ENCODE measurements around the gene FADS2.

The FADS2 gene

DNA sequence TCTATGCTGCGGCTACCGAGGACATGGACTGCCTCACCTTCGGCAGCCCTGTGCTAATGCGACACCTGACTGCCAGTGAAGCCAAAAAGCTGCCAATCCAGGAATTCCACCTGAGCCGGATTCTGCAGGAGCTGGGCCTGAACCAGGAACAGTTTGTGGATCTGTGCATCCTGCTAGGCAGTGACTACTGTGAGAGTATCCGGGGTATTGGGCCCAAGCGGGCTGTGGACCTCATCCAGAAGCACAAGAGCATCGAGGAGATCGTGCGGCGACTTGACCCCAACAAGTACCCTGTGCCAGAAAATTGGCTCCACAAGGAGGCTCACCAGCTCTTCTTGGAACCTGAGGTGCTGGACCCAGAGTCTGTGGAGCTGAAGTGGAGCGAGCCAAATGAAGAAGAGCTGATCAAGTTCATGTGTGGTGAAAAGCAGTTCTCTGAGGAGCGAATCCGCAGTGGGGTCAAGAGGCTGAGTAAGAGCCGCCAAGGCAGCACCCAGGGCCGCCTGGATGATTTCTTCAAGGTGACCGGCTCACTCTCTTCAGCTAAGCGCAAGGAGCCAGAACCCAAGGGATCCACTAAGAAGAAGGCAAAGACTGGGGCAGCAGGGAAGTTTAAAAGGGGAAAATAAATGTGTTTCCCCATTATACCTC lies 32.1 kb upstream of the FADS2 start:
- DNase-seq (ENCODE audit: low read depth in 2 of 2), result no peak

DNA sequence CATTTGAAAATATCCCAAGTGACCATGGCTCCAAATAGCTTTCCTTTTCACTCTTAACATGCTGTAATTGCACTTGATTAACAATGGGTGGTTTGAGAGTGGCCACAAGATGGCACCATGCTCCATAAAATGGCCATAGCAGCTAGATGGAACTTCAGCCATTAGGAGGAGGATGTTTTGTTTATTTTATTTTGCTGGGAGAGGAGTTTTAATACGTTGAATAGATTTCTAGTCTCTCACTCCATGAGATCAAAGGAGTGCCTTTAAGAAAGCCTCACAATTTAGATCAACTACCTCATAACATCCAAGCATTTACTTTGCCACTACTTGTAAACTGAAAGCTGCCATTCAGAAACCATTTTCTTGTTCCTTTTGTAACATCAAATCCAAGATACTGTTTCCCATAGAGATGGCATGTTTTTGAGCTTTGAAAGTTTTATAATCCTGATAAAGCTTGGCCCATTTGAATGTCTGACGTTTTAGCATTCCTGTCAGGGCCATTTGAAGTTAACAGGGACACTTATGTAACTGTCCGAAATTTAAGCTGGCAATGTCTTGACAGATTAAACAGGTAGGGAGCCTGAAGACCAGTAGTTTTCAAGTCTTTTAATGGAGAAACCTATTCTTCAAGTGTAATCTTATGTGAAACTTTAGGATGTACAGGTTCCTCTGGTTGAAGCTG lies 30.7 kb upstream of the FADS2 start:
- peak in 1 of 2 donors; percentile 46 for DNase-seq (ENCODE audit: low read depth in 2 of 2)

DNA sequence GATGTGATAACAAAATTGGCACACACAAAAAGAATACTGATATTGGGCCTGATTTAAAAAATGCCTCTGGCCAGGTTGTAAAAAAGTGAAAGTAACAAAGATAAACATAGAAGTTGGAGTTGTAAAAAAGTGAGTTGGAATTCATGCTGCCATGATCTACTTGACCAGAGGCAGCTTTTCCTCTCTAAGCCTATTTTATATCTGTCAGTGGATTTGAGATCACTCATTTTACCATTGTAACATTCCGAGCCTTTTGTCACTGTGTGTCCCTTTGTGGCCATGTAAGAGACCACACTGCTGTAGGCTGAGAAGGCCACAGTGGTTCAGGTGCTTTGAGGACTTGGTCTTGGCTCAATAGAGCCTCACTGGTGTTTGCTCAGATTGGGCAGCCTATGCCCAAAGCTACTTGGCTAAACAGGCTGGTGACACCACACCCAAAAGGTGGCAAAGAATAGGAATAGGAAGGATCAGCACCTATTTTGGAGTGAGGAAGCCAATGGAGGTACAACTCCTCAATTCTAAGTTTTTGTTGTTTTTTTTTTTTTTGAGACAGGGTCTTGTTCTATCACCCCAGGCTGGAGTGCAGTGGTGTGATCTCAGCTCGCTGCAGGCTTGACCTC lies 28.3 kb upstream of the FADS2 start:
- no peak for DNase-seq (ENCODE audit: low read depth in 2 of 2)

DNA sequence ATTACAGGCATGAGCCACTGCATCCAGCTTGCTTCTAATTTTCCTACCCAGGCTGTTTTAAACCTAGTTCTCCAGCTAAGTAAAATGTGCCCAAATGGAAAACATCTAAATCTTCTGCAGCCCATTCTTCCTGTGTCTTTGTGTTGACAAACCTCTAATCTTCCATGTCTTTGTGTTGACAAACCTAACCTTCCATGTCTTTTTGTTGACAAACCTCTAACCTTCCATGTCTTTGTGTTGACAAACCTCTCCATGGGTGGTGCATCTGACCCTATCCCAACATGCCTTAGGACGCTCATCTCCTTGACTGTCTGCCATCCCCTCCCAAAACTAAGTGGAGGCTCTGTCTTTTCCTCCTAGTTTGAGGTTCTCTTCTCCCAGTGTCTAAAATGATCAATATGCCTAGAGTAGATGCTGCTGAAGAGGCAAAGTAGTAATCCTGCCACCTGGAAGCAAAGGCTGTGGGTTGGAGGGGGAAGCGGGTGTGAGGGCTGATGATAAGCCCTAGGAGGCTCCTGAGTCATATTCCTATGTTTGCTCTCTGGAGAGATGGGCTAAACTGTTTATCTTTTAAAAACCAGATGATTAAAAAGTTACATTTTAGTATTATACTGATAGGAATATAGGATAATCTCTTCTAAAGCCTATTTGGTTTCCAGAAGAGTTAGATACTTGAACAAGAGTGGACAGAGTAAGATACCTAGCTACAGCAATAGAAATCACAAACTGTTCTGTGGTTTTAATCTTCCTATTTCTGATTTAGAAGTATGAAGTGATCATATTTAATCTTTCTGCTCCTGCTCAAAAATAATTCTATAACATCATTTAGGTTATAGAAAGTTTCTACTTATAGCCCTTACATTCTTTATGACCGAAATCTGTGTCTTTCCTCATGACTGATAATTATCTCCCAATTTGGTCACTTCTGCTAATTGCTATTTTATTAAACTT lies 27.5 kb upstream of the FADS2 start:
- no peak for DNase-seq (ENCODE audit: low read depth in 2 of 2)

DNA sequence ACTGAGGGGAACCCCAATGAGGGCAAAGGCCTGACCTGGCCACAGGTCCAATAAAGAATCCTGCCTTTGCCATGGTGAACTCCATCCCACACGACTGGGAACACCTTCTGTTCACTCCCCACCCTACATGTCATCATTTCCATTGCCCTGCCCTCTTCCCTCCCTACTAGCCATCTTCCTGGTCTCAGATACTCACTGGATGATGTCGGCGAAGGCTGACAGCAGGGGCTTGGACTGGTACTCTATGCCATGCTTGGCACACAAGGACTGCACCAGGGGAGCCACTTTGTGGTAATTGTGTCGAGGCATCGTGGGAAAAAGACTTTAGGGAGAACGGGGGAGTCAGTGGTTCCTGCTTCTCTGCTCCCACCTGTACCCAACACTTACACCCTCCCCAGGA lies 25.5 kb upstream of the FADS2 start:
- no peak for DNase-seq (ENCODE audit: low read depth in 2 of 2)

DNA sequence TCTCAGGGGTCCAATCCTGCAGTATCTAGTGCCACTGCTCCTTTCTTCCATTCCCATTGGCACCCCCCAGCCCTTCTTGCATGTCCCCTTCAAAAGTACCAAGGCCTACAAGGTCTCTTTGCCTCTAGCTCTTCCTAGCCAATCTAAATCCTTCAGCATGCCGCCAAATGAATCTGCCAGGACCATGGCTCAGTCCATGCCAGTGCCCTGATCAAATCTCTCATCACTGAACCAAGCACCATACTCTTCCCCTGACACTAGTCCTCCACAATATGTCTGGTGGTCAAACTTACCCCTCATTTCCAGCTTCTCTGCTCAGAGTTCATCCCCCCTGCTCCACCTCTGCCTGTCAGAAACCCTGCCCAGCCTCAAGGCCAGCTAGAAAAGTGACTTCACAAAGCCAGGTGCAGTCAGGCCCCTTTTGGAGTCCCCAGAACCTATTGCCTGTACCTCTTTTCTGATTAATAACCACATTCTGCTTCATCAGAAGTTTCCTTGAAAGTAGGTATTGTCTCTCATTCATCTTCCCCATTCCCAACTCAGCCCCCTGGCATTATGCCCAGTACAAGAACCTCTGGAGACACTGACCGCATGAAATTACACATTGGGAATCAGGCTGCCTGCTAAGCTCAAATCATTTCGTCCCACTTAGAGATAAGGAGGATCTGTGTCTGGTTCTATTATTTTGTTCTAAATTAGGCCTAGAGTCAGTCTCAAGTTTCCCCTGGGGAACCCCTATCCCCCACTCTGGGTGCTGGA lies 24.0 kb upstream of the FADS2 start:
- DNase-seq (ENCODE audit: low read depth in 2 of 2), result no peak

DNA sequence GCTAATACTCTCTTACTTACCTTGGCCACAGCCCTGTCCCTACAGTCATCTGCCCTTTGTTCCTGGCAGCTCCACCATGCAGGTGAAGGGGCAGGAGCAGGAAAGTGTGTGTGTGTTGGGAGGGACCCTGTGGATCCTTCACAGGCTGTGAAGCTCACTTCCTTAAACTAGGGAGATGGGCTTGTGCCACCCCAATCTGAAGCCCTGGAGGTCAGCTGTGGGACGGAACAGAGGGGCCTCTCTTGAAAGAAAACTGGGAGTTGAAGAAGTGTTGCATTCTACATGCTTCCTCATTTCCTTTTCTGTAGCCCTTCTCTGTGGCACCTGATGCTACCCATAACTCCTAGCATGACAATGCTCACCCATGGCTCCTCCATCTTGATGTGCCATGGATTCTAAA lies 23.0 kb upstream of the FADS2 start:
- no peak for DNase-seq (ENCODE audit: low read depth in 2 of 2)

DNA sequence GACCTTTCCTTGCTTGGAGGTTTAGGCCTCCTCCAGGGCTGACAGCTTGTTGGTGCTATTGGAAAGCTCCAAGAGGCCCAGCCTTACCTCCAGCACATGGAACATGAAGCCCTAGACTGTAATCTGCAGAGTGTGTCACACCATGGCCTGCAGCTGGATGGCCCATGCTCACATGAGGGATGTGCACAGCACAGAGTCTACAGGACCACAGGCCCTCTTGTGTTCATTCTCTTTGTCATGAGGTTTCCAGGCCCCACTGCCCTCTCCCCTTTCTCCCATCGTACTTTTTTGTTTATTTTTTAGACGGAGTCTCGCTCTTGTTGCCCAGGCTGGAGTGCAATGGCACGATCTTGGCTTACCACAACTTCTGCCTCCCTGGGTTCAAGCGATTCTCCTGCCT lies 21.3 kb upstream of the FADS2 start:
- DNase-seq (ENCODE audit: low read depth in 2 of 2), result no peak

DNA sequence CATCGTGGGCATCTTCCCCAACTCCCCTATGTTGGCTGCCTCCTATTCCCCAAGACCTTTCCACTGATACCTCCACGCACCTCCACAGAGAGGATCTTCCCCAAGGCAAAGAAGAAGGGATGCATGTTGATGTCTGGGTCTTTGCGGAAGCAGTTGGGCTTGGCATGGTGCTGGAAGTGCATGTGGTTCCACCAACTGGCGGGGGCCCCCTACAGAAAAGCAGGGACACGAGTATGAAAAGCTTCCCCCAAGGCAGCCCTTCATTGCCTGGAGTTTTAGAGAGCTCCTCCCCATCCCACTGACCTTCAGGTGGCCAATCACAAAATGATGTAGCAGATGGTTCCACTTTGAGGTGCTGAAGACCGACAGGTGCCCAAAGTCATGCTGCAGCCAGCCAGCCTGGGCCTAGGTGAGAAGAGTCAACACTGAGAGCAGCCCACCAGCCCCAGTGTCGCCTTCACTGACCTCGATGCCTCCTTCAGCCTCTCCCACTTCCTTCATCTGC lies 17.4 kb upstream of the FADS2 start:
- DNase-seq (ENCODE audit: low read depth in 2 of 2), result no peak

DNA sequence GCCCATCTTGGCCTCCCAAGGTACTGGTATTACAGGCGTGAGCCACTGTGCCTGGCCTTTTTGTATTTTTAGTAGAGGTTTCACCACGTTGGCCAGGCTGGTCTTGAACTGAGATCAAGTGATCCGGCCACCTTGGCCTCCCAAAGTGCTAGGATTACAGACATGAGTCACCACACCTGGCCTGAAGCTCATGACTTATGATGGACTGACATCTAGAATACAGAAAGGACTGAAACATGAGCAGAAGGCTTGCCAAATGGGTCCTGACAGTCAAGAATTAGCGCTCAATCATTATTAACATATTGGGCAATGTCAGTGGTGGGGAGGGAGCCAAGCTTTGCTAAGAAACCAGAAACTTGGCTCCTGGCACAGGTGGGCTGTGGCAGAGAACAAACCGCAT lies 16.3 kb upstream of the FADS2 start:
- DNase-seq (ENCODE audit: low read depth in 2 of 2), result no peak

DNA sequence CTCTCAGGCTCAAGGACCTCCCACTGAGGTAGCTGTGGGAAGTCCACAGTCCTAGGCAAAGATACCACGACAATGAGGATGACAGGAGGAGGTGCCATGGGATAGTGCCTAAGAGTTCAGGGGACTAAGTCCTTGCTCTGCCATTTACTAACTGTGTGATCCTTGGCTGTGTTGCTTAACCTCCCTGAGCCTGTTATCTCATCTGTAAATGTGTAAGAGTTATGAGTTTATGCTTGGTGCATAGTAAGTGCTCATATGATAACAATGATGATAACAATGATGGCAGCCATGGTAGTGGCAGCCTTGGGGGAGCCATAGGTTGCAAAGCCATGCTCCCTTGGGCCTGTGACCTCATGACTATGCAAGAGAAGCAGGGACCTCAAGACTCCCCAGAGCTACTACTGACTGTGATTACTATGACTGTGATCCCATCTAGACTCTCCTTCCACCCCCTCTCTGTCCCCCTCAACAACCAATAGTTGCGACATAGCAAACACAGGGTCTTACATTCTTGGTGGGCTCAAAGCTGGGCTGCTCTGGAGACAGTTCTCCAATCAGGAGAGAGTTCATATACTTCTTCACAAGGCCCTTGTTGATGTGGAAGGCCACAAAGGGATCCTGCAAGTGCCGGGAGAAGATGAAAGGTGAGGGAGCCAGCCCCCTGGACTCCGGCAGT lies 15.2 kb upstream of the FADS2 start:
- DNase-seq (ENCODE audit: low read depth in 2 of 2), result no peak

DNA sequence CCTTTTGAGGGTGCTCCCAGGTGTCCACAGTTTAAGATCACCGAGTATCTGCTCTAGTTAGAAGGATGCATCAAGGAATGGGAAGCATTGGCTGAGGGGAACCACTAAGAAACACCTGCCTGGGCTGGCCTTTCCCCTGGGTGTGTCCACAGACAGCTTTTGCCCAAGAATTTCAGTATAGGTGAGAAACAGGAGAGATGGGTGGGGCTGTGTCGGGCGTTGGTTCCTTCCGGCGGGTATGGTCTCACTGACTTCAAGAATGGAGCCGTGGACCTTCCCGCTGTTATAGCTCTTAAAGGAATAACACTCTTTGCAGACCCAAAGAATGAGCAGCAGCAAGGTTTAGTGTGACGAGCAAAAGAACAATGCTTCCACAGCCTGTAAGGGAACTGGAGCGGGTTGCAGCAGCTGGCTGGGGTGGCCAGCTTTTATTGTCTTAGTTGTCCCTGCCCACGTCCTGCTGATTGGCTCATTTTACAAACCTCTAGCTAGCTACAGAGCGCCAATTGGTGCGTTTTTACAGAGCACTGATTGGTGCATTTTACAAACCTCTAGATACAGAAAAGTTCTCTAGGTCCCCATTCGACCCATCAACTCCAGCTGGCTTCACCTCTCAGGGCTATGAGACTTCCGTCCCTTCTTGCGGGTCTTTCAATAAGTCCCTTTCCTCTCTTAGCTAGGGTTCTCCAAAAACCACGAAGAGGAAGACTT lies 13.7 kb upstream of the FADS2 start:
- no peak for DNase-seq (ENCODE audit: low read depth in 2 of 2)

DNA sequence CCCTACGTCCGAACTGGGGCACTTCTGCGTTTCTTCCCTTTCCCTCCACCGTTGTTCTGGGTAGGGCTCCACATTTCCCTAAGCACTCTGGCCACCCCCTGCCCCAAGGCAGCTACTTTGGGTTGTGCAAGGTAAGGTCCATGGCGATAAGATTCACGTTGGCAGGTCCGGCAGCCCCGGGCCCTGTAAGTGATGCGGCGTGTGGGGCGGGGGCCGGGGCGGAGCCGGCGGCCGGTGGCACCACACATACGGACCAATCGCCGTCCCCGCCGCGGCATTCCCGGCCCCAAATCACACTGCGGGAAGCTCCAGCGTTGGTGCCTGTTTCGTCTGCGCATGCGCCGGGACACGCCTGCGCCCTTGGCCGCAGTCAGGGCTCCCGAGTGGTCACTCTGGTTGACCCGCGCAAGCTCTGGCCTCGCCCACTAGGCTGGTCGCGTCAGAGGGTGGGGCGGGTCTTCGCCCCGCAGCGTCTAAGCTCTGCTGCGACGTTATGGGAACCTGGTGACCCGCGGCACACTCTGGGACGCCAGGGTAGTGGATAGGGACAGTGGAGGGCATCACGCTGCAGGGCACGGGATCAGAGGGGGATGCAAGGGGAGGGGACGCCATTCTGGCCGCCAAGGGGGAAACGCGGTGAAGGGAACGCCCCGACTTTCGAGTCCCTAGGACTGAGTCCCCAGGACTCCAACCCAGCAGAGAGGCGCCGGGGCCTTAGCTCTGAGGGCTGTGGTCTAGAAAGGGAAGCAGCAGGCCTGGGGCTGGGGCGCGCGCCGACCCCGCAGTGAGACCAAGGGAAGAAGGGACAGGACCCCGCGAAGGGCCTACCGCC lies 12.9 kb upstream of the FADS2 start:
- DNase-seq (ENCODE audit: low read depth in 2 of 2), result no peak

DNA sequence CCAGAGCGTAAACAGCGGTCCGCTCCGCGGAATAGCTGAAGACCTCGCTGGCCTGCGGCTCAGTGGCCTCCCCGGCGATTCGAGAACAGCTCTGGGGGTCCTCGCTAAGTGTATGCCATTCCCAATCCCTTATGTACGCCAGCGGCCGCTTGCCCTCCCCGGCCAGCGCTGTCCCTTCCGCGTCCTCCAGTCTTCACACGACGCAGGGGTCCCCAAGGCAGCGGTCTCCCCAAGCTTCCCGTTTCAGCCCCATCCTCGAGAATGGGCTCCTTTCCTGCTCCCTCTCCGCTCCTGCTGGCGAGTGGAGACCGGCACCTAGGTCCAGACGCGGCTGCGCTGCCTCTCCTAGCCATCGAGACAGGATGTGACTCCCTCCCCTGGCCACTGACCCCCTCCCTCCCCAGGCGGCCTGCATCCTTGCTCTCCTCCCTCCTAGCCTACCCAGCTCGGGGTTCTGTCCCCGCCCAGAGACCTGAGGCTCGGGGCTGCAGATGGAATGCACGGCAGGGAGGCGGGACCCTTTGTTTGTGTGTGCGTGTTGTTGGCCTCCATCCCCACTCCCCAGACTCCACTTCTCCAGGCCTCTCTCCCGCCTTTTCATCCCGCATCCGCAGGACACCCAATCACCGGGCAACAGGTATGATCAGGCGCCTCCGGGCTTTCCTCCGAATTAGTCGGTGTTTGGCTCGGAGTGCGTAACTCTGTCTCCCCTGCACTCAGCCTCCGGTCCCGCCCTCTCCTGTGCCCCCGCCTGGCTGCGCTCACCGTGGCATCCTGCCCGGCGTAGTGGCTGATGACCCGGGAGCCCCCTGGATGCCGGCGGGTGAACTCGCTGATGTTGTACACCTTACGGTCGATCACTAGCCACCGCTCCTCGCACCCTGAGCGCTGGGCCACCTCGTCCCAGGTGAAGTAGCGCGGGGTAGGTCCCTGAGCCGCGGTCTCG lies 12.0 kb upstream of the FADS2 start:
- peak; percentile 27 to 42 for DNase-seq (ENCODE audit: low read depth in 2 of 2)

DNA sequence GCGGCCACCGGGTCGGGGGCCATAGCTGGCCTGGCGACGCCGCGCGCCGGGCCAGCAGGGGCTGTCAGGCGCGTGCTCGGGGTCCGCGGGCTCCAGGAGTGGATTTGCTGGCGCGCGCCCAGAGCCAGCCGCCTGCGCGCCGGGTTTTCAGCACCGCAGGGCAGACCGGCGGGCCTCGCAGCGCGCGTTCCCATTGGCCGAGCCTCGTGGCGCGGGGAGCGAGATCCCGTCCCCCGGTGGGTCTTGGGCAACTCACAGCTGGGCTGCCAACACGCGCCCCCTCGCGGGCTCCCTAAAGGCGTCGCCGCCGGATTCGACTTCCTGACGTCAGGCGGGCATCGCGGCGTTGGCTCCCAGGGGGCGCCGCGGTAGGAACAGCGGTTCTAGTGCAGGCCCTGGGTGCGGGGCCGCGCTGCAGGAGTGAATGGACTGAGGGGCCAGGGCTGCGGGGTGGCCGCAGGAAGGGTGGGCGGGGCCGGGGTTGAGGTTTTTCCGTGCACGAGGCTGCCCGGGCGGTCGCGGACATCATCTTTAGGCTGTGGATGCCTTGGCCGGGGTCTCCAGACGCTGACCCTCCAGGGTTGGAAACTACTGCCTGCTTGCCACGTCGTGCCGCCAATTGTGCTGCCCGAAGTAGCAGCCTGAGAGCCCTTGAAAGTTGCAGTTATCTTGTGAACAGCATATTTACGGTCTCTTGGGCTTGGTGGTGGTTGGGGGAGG lies 11.2 kb upstream of the FADS2 start, which contains the start of gene FADS1:
Gene FADS1, minus strand, starts transcription at position 268 of the 720 bp plus-strand sequence. Its CDS starts 74 bp downstream, at position 194.
- DNase-seq (ENCODE audit: low read depth in 2 of 2), result peak; percentile 50 to 52

DNA sequence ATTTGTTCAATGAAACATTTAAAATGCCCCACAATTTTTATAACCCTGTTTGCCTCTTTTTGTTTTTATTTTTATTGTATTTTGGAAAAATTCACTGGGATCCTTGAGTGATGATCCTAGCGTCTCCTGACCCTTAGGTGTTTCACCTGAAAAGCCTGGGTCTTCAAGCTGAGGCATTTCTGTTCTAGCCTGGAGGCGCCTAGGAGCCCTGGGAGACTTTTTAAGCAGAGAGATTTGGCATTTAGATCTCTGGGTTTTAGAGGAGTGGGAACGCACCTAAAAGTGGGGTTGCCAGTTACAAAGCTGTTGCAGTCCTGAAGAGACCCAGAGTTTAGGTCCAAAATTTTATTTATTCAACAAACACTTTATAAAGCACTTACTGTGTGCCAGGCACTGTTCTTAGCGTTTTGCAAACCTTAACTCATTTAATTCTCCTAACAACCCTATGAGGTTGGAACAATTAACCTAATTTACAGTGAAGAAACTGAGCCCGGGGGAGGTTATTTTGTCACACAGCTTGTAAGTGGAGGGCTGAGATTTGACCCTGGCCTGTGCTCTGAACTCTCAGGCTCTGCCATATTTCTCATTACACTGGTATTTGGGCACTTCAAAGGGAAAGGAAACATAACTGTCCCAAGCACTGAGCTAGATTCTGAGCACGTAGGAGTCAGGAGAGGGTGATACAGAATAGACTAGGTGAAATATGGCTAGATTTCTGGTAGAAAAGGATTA lies 10.5 kb upstream of the FADS2 start:
- DNase-seq (ENCODE audit: low read depth in 2 of 2), result no peak

Data from stimulated activated CD8-positive, alpha-beta memory T cell treated with anti-CD3 and anti-CD28 coated beads, Interleukin-15, amount 100 ng/mL, for 4 hours (primary cell).